Kidney (tissue), 14 donors: ENCODE data around the gene ALDH7A1. TPM values are rescaled to one million over a fixed set of nuclear protein-coding genes. Genes with fewer than 3 reads are reported as not detected.

Experiments used
- DNase-seq, 5 donors: peaks; one replicate each; pipeline ENCODE4 v3.0.0-alpha.2; 2013 to 2020
- FAIRE-seq: peaks from 2 replicates; lab custom pipeline; 2012; peaks lifted over from hg19 to GRCh38; lab: Jason Lieb, UNC
- H3K27ac ChIP-seq, 2 donors: one replicate each; pipeline ENCODE4 v1.7.0; 2013; ENCODE audit warnings: low read depth in 2 of 2, low read length in 2 of 2, inconsistent platforms in 1 of 2
- H3K27me3 ChIP-seq: one replicate; pipeline ENCODE4 v1.7.1; 2013; ENCODE audit warnings: low read length, inconsistent platforms; ENCODE audit not compliant: control insufficient read depth, insufficient read depth
- H3K36me3 ChIP-seq, 3 donors: one replicate each; pipeline versions ENCODE4 v1.7.0 to v1.7.1; 2013; ENCODE audit warnings: low read length in 3 of 3, control low read depth in 1 of 3, inconsistent platforms in 1 of 3; ENCODE audit not compliant: insufficient read depth in 3 of 3, control insufficient read depth in 2 of 3
- H3K4me1 ChIP-seq, 3 donors: one replicate each; pipeline versions ENCODE4 v1.7.0 to v1.7.1; 2013; ENCODE audit warnings: low read length in 3 of 3, inconsistent platforms in 1 of 3, low read depth in 1 of 3; ENCODE audit not compliant: control insufficient read depth in 2 of 3, insufficient read depth in 2 of 3
- H3K4me3 ChIP-seq, 3 donors: one replicate each; pipeline versions ENCODE4 v1.7.0 to v1.8.1; 2013; ENCODE audit warnings: low read length in 3 of 3, control low read depth in 1 of 3, inconsistent platforms in 1 of 3
- H3K9ac ChIP-seq, 3 donors: one replicate each; pipeline versions ENCODE4 v1.7.0 to v1.7.1; 2013; ENCODE audit warnings: low read length in 3 of 3, control low read depth in 1 of 3, inconsistent platforms in 1 of 3
- H3K9me3 ChIP-seq, 3 donors: one replicate each; pipeline versions ENCODE4 v1.7.0 to v1.7.1; 2013; ENCODE audit warnings: low read length in 3 of 3, control low read depth in 1 of 3, inconsistent platforms in 1 of 3; ENCODE audit not compliant: control insufficient read depth in 2 of 3, insufficient read depth in 1 of 3
- intact Hi-C: fragments of 100-400 bp; cut with DNase I; formaldehyde crosslinking; loops from one replicate; pipeline ENCODE4 v1.11.1; 2022
- polyA plus RNA-seq: library from polyadenylated mRNA; stranded (reverse); fragments of 350-450 nt; fragmentation: Illumina TruSeq; extraction: RNeasy Lipid Tissue Mini Kit (QIAGEN cat#74804); gene quantifications from one replicate; pipeline ENCODE4 v1.2.3, GENCODE V29; 2014; ENCODE audit warnings: low read depth, low replicate concordance; ENCODE audit not compliant: insufficient read depth
- total RNA-seq: library from RNA; stranded (reverse); fragmentation: NEBNext Ultra II Directional; extraction: Animal tissue kit (Norgen Biotek cat#: 25700); gene quantifications from one replicate; pipeline ENCODE4 v1.2.1, GENCODE V29; 2021
- TF ChIP-seq, protein P1 (sequence below): IDR thresholded peaks from 3 replicates; pipeline ENCODE4 v1.5.1; 2012; ENCODE audit warnings: mild to moderate bottlenecking, moderate library complexity, borderline replicate concordance; ENCODE audit not compliant: insufficient read depth; ENCODE audit errors: extremely low read depth
- donor health status: control.
- donor health status: control.
- donor health status: control.
- donor health status: control.
- donor health status: control.
- donor health status: DM: yes; HTN: yes; CAD: no.
- donor health status: Normal renal cell carcinoma (clear cell type).

The ALDH7A1 gene
- total and polyA plus RNA-seq, 2 donors from 2014 or later, result 51.8 to 184 TPM

DNA sequence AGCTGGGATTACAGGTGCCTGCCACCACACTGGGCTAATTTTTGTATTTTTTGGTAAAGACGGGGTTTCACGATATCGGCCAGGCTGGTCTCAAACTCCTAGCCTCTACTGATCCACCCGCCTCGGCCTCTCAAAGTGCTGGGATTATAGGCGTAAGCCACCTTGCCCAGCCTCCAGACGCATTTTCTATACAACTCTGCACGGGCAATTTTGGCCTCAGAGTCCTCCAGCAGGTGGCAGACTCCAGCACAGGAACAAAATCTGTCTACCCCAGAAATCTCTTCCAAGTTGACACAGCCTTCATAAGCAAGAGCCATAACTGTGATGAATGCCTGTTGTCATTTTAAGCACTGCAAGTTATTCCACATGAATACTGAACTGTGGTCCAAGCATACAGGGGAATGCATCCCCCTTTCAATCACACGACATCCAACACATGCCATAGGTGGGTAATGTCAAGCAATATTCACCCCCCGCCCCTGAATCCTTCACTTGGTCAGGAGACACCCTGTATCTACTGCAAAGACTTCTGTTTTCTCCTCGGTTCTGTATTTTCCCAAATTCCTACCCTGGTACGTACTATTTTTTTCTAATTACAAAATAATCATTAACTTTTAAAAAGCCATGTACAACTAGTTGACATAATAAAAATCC lies 50.8 kb downstream of the ALDH7A1 start:
- intact Hi-C loops, result no loop called here
- FAIRE-seq (no peak), DNase-seq (peak in 1 of 5 donors; percentile 35)
- Histone ChIP-seq H3K9me3 (no peaks in the 10 kb centered on the region), H3K27ac (peak overlapping the region in 1 of 2 donors; percentile 11), H3K36me3 (peaks cover 2 to 12% (median 8%) of the 10 kb centered on the region in 3 donors), H3K27me3 (no peaks in the 10 kb centered on the region), H3K9ac (no peak overlapping the region), H3K4me1 (peaks cover 0 to 4% (median 0%) of the 10 kb centered on the region in 3 donors), H3K4me3 (no peak overlapping the region)
- TF ChIP-seq, protein P1, sequence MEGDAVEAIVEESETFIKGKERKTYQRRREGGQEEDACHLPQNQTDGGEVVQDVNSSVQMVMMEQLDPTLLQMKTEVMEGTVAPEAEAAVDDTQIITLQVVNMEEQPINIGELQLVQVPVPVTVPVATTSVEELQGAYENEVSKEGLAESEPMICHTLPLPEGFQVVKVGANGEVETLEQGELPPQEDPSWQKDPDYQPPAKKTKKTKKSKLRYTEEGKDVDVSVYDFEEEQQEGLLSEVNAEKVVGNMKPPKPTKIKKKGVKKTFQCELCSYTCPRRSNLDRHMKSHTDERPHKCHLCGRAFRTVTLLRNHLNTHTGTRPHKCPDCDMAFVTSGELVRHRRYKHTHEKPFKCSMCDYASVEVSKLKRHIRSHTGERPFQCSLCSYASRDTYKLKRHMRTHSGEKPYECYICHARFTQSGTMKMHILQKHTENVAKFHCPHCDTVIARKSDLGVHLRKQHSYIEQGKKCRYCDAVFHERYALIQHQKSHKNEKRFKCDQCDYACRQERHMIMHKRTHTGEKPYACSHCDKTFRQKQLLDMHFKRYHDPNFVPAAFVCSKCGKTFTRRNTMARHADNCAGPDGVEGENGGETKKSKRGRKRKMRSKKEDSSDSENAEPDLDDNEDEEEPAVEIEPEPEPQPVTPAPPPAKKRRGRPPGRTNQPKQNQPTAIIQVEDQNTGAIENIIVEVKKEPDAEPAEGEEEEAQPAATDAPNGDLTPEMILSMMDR, result peak; percentile 19

DNA sequence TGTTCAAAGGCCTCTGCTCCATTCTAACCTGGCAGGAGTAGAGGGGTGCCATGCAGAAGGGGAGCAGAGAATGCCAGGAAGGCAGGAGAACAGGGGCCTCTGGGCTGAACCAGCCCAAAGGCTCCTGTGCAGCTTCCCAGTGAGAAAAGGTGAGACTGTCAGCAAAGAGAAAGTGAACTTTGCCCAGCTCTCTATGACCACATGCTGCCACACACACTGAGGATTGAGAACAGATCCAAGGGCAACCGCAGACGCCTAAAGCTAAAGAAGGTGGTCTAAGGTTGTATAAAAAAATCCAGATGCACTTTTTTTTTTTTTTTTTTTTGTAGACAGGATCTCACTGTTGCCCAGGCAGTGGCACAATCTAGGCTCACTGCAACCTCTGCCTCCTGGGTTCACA lies 51.4 kb downstream of the ALDH7A1 start:
- Histone ChIP-seq H3K36me3 (peaks cover 2 to 12% (median 8%) of the 10 kb centered on the region in 3 donors), H3K9ac (no peak overlapping the region), H3K4me1 (peaks cover 0 to 4% (median 3%) of the 10 kb centered on the region in 3 donors), H3K27ac (peak overlapping the region in 1 of 2 donors; percentile 32), H3K27me3 (no peaks in the 10 kb centered on the region), H3K4me3 (no peak overlapping the region), H3K9me3 (no peaks in the 10 kb centered on the region)
- intact Hi-C loops, result no loop called here
- DNase-seq (no peak), FAIRE-seq (no peak)
- TF ChIP-seq, protein P1, result no peak

DNA sequence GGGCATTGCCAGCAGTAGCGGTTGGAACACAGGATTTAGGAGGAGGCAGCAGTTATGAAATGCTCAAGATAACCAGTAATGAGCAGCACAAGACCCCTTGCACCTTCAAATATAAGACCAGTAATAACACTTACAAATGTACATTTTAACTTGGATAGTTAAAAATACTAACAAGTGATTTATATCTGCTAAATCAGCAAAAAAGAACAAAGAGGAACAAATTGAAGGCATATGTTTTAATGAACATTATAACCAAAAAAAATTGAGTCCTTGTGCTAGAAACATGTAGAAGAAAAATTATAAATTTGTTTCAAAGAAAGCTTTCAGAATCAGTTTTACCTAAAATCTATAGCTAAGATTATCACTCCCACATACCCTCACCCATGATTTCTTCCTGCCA lies 52.0 kb downstream of the ALDH7A1 start:
- H3K9me3 ChIP-seq, result no peaks in the 10 kb centered on the region

More for the DNA sequence above, 52.0 kb downstream of the ALDH7A1 start:
- FAIRE-seq, result no peak
- peaks cover 2 to 12% (median 8%) of the 10 kb centered on the region in 3 donors for H3K36me3 ChIP-seq
- peaks cover 0 to 4% (median 3%) of the 10 kb centered on the region in 3 donors for H3K4me1 ChIP-seq
- DNase-seq, result no peak
- no peak overlapping the region for H3K9ac ChIP-seq
- H3K27ac ChIP-seq, result peak overlapping the region in 1 of 2 donors; percentile 41
- H3K4me3 ChIP-seq, result no peak overlapping the region
- intact Hi-C loops, result no loop called here
- no peaks in the 10 kb centered on the region for H3K27me3 ChIP-seq
- TF ChIP-seq, protein P1, result no peak
